LNCAP (cell line): Measurements from ENCODE around the gene MYBPHL.

Experiments
- CTCF ChIP-seq: fragments of 450-650 bp; IDR thresholded peaks from 2 replicates; pipeline ENCODE4 v1.5.1; 2017; ENCODE audit warnings: mild to moderate bottlenecking

MYBPHL gene

GRCh38 chr1:109246141-109246551, 60.7 kb downstream of the MYBPHL start:
- no peak for TF ChIP-seq CTCF

- TF ChIP-seq CTCF = no peak
Measured at GRCh38 chr1:109243860-109244552, 62.8 kb downstream of the MYBPHL start.

- TF ChIP-seq CTCF = no peak
Measured at GRCh38 chr1:109243221-109243620, 63.6 kb downstream of the MYBPHL start.

GRCh38 chr1:109242387-109242786, 64.4 kb downstream of the MYBPHL start:
- no peak for TF ChIP-seq CTCF
